ENCODE measurements around the gene SRCAP. TPM values are rescaled to one million over a fixed set of nuclear protein-coding genes. Genes with fewer than 3 reads are reported as not detected.

Gene SRCAP
- polyA plus RNA-seq, 1 experiment, result 4.4 TPM

- peaks cover 53% of the 10 kb centered on the region for H3K36me3 ChIP-seq (ENCODE audit: control insufficient read depth, insufficient read depth, low read length)
- H3K4me3 ChIP-seq (ENCODE audit: low read depth, low read length), result no peak overlapping the region
- CTCF ChIA-PET, result interaction anchor here (1.0 to 1.7 kb wide), 3 partner anchors 18 to 278 kb away, joined by 3 to 8 read pairs (median 6); no protein-coding TSS in a partner anchor
- no peak for TF ChIP-seq CTCF (IDR thresholded peaks at IDR 0.05; ENCODE audit: insufficient read depth, low read depth, low read length)
- no peaks in the 10 kb centered on the region for H3K27me3 ChIP-seq (ENCODE audit: control insufficient read depth, insufficient read depth, low read length)
- DNase-seq (ENCODE audit: low read depth), result no peak
- POLR2A ChIA-PET, result no interaction called here
Observed at GRCh38 chr16:30665155-30665829, 33.7 kb upstream of the SRCAP start.

DNA sequence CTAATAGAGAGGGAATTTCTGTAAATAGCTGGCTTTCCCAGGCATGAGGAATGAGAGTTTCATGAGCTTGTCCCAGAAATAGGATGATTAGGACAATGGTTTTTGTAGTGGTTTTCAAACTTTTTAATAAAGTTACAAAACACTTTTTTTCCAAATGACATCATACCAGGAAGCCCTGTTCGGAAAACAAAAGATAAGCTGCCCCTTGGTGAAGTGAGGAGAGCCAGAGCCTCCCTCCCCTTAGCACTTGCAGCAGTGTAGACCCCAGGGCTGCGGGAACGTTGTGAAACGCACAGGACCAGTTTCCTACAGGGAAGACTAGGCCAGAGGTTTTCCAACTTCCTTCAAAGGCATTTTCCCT lies 33.2 kb upstream of the SRCAP start:
- ChIA-PET POLR2A (no interaction called here), CTCF (interaction anchor here (1.0 to 1.7 kb wide), 3 partner anchors 18 to 277 kb away, joined by 3 to 8 read pairs (median 6); no protein-coding TSS in a partner anchor)
- DNase-seq (ENCODE audit: low read depth), result no peak
- H3K36me3 ChIP-seq (ENCODE audit: control insufficient read depth, insufficient read depth, low read length), result peaks cover 53% of the 10 kb centered on the region
- no peaks in the 10 kb centered on the region for H3K27me3 ChIP-seq (ENCODE audit: control insufficient read depth, insufficient read depth, low read length)
- no peak overlapping the region for H3K4me3 ChIP-seq (ENCODE audit: low read depth, low read length)
- TF ChIP-seq CTCF (IDR thresholded peaks at IDR 0.05; ENCODE audit: insufficient read depth, low read depth, low read length), result no peak

- peaks cover 51% of the 10 kb centered on the region for H3K36me3 ChIP-seq (ENCODE audit: control insufficient read depth, insufficient read depth, low read length)
- POLR2A ChIA-PET, result no interaction called here
- CTCF ChIA-PET, result interaction anchor here (1.0 to 1.4 kb wide), 2 partner anchors 27 to 276 kb away, joined by 3 to 4 read pairs; no protein-coding TSS in a partner anchor
Observed at GRCh38 chr16:30666681-30667080, 32.3 kb upstream of the SRCAP start.

DNA sequence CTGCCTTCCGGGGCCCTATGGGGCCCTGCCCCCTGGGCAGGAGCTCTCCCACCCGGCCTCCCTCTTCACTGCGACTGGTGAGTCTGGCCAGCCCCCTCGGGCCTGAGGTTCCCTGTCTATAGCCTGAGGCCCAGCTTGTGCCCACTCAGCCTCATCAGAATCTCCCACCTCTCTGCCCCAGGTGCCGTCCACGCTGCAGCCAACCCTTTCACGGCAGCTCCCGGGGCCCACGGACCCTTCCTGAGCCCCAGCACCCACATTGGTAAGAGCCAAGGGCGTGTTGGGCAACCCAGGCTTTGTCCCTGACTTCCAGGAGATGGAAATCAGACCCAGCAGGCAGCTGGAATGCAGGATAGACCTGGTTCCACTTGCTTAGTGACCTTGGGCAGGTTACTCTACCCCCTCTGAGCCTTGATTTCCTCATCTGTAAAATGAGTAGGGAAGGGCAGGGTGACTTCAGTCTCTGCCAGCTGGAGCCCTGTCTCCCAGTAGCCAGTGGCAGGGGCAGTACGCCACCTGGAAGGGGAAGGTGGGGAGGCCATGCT lies 31.5 kb upstream of the SRCAP start:
- DNase-seq (ENCODE audit: low read depth), result no peak
- H3K4me3 ChIP-seq (ENCODE audit: low read depth, low read length), result no peak overlapping the region
- ChIA-PET POLR2A (no interaction called here), CTCF (interaction anchor here (1.4 kb wide), 1 partner anchor 26 kb away, joined by 4 read pairs; no protein-coding TSS in a partner anchor)
- peaks cover 47% of the 10 kb centered on the region for H3K36me3 ChIP-seq (ENCODE audit: control insufficient read depth, insufficient read depth, low read length)
- TF ChIP-seq CTCF (IDR thresholded peaks at IDR 0.05; ENCODE audit: insufficient read depth, low read depth, low read length), result no peak
- H3K27me3 ChIP-seq (ENCODE audit: control insufficient read depth, insufficient read depth, low read length), result no peaks in the 10 kb centered on the region

More at GRCh38 chr16:30666681-30667080, 32.3 kb upstream of the SRCAP start:
- TF ChIP-seq CTCF (IDR thresholded peaks at IDR 0.05; ENCODE audit: insufficient read depth, low read depth, low read length), result no peak
- no peak overlapping the region for H3K4me3 ChIP-seq (ENCODE audit: low read depth, low read length)
- no peak for DNase-seq (ENCODE audit: low read depth)
- H3K27me3 ChIP-seq (ENCODE audit: control insufficient read depth, insufficient read depth, low read length), result no peaks in the 10 kb centered on the region

DNA sequence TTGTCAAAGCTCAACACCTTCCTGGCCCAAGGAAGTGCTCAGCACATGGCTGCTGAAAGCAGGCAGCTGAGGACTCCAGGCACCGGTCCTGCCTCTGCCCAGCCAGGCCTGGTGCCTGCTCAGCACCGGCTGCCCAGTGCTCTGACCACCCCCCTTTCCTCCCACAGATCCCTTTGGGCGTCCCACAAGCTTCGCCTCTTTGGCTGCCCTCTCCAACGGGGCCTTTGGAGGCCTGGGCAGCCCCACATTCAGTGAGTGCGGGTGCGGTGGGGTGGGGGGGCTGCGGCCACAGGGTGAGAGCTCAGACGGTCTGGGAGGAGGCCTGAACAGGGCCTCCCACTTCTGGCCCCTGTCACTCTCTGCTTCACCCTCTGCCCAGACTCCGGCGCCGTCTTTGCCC lies 30.6 kb upstream of the SRCAP start:
- POLR2A ChIA-PET, result no interaction called here
- DNase-seq (ENCODE audit: low read depth), result no peak
- Histone ChIP-seq H3K36me3 (ENCODE audit: control insufficient read depth, insufficient read depth, low read length) (peaks cover 42% of the 10 kb centered on the region), H3K27me3 (ENCODE audit: control insufficient read depth, insufficient read depth, low read length) (no peaks in the 10 kb centered on the region), H3K4me3 (ENCODE audit: low read depth, low read length) (no peak overlapping the region)
- CTCF ChIA-PET, result interaction anchor here (0.8 kb wide), 1 partner anchor 9 kb away, joined by 3 read pairs; no protein-coding TSS in a partner anchor
- no peak for TF ChIP-seq CTCF (IDR thresholded peaks at IDR 0.05; ENCODE audit: insufficient read depth, low read depth, low read length)
